AG04449 (cell line): ENCODE results near the gene VPS13A.

ENCODE experiments used
- CTCF ChIA-PET: fragments of 350-600 bp; formaldehyde crosslinking; extraction: SDS; loops from one replicate; lab custom pipeline; 2021; ENCODE audit warnings: antibody characterized with exemption; lab: Yijun Ruan, JAX
- POLR2A ChIA-PET: fragments of 400-600, 350-600 bp; formaldehyde crosslinking; extraction: SDS; loops from one replicate; lab custom pipeline; 2020; ENCODE audit warnings: antibody characterized with exemption, inconsistent platforms; lab: Yijun Ruan, JAX
- DNase-seq: peaks from one replicate; pipeline ENCODE4 v3.0.0-alpha.2; 2010; ENCODE audit warnings: low read depth, low spot score
- H3K4me3 ChIP-seq: 2 replicates; pipeline ENCODE4 v1.5.1; 2011; ENCODE audit warnings: low read depth, mild to moderate bottlenecking, control low read depth, low read length
- TF ChIP-seq, protein P1 (sequence below): IDR thresholded peaks from one replicate; pipeline ENCODE4 v1.5.1; 2011; ENCODE audit warnings: mild to moderate bottlenecking, moderate library complexity, low read length, control low read depth, inconsistent platforms; ENCODE audit not compliant: insufficient read depth; ENCODE audit errors: missing control alignments

Gene VPS13A

DNA sequence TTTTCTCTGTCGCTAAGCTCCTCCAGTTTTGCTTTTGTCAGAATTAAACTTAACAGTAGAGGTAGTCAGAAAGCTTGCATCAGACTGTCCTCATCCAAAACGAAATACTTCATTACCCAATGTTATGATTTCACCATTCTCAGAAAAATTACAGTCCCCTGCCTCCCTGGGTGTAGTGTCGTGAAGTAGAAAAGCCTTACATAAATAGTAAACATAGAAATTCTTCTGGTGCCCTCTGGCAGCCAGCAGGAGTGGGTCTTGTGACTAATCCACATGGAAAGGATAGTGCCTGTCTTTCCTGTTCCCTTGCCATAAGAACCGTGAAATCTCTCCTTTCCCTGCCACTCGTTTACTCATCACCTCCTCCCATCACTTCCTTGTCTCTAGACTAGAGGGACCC, 240.2 kb downstream of the VPS13A start:
- no peak overlapping the region for H3K4me3 ChIP-seq
- CTCF ChIA-PET, result interaction anchor here (0.8 to 3.7 kb wide), 4 partner anchors 9 to 125 kb away, joined by 3 to 27 read pairs (median 12); no protein-coding TSS in a partner anchor
- TF ChIP-seq, protein P1, sequence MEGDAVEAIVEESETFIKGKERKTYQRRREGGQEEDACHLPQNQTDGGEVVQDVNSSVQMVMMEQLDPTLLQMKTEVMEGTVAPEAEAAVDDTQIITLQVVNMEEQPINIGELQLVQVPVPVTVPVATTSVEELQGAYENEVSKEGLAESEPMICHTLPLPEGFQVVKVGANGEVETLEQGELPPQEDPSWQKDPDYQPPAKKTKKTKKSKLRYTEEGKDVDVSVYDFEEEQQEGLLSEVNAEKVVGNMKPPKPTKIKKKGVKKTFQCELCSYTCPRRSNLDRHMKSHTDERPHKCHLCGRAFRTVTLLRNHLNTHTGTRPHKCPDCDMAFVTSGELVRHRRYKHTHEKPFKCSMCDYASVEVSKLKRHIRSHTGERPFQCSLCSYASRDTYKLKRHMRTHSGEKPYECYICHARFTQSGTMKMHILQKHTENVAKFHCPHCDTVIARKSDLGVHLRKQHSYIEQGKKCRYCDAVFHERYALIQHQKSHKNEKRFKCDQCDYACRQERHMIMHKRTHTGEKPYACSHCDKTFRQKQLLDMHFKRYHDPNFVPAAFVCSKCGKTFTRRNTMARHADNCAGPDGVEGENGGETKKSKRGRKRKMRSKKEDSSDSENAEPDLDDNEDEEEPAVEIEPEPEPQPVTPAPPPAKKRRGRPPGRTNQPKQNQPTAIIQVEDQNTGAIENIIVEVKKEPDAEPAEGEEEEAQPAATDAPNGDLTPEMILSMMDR, result no peak
- DNase-seq, result no peak
- POLR2A ChIA-PET, result no interaction called here

DNA sequence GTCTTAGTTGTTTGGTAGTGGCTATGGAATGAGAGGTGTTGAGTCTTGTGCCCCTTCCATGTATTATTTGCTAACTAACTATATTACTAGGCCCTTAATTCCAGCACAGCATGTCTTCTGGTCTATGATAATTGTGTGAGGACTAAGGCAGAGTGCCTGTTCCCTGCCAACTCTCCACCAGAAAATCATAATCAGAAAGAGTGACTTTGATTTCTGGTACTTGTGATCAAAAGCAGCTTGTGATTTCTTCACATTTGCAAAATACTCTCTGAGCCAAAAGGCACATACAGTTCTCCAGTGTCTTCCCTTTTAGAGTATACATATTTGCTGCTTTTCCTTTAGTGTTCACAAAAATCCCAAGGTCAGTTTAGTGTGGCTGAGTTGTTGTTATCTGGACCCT, 240.9 kb downstream of the VPS13A start:
- H3K4me3 ChIP-seq, result no peak overlapping the region
- ChIA-PET POLR2A (no interaction called here), CTCF (interaction anchor here (0.8 to 3.7 kb wide), 5 partner anchors 8 to 126 kb away, joined by 3 to 27 read pairs (median 9); no protein-coding TSS in a partner anchor)
- no peak for DNase-seq
- TF ChIP-seq, protein P1, result no peak

DNA sequence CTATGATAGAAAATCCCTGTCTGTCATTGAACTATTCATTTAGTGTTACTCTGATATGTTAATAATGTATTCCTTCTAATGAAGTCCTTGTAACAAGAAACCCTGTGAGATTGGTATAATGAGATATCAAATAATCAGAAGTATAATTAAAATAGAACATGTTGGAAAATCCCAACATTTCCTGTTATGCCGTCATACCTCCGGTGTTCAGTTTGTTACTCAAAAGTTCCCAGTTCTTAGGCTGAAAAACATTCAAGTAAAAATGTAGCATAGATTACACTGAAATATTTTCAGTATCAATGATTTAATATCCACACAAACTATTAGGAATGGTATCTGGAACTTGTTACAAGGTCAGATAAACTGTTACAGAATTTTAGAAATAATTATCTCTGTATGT, 243.3 kb downstream of the VPS13A start:
- H3K4me3 ChIP-seq, result no peak overlapping the region
- DNase-seq, result no peak
- TF ChIP-seq, protein P1, result no peak
- POLR2A ChIA-PET, result no interaction called here
- CTCF ChIA-PET, result interaction anchor here (3.7 kb wide), 1 partner anchor 13 kb away, joined by 27 read pairs; no protein-coding TSS in a partner anchor

DNA sequence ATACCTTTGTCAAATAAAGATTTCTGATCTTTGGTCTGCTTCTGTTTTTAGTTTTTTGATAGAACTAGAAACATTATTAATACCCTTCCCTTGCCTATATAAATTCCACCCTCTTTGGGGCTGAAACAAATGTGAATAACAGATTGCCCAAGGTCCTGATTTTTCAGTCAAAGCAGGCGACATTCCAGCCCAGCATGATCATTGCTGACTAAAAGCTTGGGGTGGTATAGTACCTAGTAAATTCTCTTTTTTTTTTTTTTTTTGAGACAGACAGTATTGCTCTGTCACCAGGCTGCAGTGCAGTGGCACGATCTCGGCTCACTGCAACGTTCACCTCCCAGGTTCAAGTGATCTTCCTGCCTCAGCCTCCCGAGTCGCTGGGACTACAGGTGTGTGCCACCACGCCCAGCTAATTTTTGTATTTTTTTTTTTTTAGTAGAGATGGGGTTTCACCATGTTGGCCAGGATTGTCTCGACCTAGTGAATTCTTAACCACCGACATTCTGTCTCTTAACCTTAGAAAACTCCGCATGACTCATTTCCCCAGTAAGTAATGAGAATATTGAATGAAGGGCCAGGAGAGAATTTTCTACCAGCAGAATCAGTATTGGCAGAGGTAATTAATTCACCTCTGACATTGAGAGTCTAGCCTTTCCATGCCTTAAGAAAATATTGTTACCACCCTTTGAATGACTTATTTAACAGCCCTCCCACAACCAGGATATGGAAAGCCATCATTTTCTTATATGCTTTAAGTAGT, 244.4 kb downstream of the VPS13A start:
- TF ChIP-seq, protein P1, result no peak
- CTCF ChIA-PET, result interaction anchor here (1.1 to 4.9 kb wide), 3 partner anchors 11 to 330 kb away, joined by 3 to 42 read pairs (median 3); no protein-coding TSS in a partner anchor

DNA sequence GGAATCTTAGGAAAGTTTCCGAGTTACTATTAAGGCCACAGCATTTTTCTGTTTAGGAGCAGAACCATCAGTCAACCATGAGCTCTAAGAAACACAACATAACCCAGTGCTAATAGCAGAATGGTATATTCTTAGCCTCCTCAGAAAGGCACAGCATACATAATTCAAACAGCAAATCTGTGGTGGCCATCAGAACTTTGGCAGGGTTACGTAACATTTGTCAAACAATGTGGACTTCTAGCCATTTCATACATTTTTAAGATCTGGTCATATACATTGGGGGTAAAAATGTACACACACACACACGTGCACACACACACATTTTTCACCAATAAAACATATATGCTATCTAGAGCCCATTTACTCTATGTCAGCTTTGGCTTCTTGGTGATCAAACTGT, 245.6 kb downstream of the VPS13A start:
- ChIA-PET POLR2A (no interaction called here), CTCF (interaction anchor here (1.1 to 4.9 kb wide), 3 partner anchors 10 to 35 kb away, joined by 3 to 42 read pairs (median 4); no protein-coding TSS in a partner anchor)
- DNase-seq, result no peak
- TF ChIP-seq, protein P1, result no peak
- no peak overlapping the region for H3K4me3 ChIP-seq

More for the DNA sequence above, 244.4 kb downstream of the VPS13A start:
- DNase-seq, result no peak
- H3K4me3 ChIP-seq, result no peak overlapping the region
- POLR2A ChIA-PET, result no interaction called here

DNA sequence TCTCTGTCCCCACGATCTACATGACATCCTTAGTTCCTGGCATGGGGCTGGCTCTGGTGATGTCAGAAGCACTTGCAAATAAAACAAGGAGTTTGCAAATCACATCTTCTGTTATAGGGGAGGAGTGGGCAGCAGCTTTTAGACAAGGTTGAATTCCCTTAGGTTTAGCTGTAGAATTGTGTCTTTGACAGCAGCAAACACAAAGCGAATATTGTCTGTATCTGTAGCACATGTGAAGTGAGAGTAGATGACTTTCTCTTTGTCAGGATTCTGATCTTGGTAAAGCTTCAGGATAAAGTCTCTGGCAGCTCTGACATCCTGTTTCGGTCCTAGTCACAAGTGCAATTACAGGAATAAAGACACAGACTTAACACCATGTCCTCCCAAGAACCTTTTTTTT, 246.5 kb downstream of the VPS13A start:
- no peak overlapping the region for H3K4me3 ChIP-seq
- DNase-seq, result no peak
- ChIA-PET CTCF (interaction anchor here (4.1 to 4.9 kb wide), 2 partner anchors 9 to 33 kb away, joined by 16 to 42 read pairs; no protein-coding TSS in a partner anchor), POLR2A (no interaction called here)
- TF ChIP-seq, protein P1, result no peak
